GM20431 (cell line): Measurements from ENCODE around the gene ALOX15.
"Not testable (repeated sequence)": the region's sequence is repeated elsewhere in the genome, so short reads cannot be mapped to it uniquely, and the experiment has no call there.

Experiments
- in situ Hi-C: fragments of 300-500 bp; cut with MseI, MboI; formaldehyde crosslinking; loops from one replicate; pipeline ENCODE4 v1.15.0; 2020; ENCODE audit warnings: low sequenced_read_pairs; ENCODE audit not compliant: unreplicated experiment

ALOX15 gene

DNA sequence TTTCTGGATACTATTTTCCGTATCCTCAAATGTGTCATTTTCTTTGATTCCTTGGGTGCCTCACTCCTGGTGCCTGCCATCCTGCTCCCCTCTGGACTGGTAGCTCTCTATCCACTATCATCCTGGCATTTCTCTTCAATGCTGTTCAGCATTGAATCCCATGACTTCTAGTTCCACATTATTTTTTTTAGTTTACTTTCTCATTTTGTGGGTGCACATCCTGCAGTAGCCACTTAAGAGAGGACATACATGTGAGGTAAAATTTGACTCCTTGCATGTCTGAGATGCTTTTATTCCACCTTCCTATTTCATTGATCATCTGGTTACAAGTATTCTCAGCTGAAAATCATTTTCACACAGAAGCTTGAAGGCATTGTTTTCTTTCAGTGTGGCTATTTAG lies 19.1 kb downstream of the ALOX15 start:
- in situ Hi-C loops = no loop called here

DNA sequence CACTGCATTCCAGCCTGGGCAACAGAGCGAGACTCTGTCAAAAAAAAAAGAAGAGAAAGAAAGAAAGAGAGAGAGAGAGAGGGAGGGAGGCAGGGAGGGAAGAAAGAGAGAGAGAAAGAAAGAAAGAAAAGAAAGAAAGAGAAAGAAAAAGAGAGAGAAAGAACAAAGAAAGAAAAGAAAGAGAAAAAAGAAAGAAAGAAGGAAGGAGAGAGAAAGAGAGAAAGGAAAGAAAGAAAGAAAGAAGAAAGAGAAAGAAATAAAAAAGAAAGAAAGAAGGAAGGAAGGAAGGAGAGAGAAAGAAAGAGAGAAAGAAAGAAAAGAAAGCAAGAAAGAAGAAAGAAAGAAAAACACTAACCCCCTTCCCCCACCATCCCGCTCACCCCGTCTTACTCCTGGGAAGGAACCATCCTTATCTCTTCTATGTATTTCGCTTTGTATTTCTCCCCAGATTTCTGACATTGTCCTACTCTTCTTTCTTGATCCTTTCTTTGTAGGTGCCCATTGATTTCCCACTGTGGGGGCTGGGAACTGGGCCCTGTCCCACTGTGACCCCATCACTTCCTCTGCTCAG lies 20.9 kb downstream of the ALOX15 start:
- in situ Hi-C loops = no loop called here

DNA sequence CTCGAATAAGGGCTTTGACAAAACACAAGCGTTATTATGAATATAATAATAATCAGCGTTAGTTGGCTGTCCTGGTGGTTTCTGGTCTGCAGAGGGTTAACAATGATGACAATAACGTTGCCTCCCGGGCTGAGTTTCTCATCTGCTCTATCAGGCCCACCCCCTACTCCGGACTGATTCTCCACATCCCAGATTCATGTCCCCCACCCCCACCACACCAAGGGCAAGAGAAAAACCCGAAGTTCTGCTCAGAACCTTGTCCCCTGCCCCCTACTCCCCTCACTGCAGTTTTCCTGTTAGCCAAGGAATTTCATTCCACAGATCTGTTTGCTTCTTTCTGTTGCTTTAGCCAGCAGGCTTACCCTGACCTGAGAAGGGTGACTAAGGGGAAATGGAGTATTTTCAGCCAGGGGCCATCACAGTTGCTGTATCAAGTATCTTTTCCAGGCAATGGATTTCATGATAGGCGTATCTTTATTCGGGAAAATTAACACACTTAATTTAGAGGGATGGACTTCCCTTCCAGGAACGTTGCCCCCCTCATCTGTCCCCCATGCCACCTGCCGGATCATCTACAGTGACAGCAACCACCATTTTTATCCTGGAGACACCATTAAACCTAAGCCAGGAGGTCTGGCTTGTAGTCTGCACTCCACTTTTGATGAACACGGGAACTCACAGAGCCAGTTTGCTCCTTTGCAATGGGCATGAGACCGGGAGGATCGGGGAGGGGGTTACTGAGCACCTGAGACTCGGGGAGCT lies 23.7 kb downstream of the ALOX15 start:
- in situ Hi-C loops = no loop called here

DNA sequence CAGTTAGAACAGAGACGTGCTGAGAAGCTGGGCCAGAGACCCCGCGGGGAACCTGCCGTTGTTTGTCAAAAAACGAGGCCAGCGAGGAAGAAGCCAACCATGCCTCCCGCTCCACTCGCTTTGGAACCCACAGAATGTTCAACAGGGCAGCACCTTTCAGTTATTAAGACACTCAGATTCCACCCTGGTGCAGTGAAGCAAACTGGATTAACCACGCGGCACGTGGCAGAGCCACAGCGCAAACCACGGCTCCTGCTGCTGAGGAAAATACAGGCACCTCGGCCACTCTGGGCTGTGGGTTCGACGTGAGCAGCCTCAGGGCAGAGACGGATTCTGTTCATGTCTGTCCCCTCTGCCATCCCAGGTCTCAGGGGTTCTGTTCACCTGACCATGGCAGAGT lies 24.4 kb downstream of the ALOX15 start:
- in situ Hi-C loops = no loop called here

DNA sequence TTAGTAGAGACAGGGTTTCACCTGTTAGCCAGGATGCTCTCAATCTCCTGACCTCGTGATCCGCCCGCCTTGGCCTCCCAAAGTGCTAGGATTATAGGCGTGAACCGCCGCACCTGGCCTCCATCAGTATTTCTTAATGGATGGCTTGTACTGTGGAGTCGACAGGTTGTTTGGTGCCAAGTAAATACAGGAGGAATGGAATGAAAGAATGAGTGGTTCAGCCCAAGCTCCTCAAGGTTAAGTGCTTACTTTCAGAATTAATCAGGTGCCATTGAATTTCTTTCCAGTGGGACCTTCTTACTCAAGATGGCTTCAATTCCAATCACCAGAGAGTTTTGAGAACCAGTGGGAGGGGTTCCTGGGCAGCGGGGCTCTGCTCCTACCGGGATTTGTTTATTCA lies 25.0 kb downstream of the ALOX15 start:
- in situ Hi-C loops = no loop called here

DNA sequence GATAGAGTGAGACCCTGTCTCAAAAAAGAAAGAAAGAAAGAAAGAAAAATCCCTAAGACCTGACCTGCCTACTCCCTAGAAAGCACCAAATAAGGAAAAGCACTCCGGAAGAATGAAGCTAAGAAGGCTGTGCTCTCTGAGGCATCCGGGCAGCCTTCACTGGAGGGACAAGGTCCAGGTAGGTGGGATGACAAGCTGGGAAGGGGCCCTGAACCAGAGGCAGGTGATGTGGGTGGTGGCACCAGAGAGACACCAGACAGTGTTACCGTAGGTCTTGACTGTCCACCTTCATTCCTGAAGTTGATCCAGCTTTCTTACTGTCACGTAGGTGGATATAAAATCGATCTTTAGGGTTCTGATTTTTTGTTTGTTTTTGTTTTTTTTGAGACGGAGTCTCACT lies 30.8 kb downstream of the ALOX15 start:
- in situ Hi-C loops = no loop called here

DNA sequence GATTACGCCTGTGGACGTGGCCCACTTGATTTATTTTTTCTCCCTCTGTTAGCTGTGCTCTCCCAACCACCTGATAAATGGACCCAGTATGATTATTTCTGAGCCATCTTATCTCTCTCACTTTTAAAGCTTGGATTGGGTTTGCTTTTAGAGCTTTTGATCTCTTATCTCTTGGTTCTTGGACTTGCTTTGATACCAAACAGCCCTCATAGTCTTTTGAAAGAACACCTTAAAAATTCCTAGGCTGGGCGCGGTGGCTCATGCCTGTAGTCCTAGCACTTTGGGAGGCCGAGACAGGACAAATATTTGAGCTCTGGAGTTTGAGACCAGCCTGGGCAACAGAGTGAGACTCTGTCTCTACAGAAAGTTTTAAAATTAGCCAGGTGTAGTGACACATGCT lies 31.3 kb downstream of the ALOX15 start:
- in situ Hi-C loops = no loop called here

DNA sequence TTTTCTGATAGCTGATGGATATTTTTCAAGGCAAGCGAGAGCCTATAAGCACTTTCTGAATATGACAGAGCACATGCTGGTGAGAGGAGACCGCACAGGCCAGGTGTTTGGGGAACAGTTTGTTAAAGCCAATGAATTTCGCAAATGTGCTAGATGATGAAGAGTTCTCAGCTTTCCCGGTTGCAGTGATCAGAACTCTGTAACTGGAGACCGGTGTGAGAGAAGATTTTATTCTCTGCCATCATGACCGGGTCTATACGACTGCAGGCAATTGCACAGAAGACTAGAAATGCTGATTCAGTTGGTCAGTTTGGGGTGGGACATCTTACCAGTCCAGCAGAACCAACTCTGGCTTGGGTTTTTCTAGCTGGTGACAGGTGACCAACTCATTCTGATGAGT lies 31.7 kb downstream of the ALOX15 start:
- in situ Hi-C loops = no loop called here

DNA sequence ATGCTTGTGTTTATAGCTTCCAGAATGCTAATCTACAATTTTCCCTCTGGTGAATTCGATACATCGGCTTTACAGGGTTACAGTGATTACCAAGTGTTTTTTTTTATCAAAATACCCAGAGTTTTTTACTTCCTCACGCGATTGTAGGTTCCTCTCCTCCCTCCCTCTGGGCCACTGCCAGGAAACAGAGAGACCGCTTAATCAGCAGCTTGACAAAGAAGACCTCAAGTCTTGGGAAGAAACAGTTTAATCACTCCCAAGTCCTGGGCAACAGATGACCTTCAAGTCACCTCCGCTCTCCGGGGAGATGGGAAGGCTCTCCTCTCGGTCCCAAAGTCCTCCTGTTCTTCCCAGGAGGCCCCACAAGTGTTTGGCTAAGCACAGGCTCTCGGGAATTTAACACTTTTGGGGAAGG lies 33.7 kb downstream of the ALOX15 start:
- in situ Hi-C loops = no loop called here

DNA sequence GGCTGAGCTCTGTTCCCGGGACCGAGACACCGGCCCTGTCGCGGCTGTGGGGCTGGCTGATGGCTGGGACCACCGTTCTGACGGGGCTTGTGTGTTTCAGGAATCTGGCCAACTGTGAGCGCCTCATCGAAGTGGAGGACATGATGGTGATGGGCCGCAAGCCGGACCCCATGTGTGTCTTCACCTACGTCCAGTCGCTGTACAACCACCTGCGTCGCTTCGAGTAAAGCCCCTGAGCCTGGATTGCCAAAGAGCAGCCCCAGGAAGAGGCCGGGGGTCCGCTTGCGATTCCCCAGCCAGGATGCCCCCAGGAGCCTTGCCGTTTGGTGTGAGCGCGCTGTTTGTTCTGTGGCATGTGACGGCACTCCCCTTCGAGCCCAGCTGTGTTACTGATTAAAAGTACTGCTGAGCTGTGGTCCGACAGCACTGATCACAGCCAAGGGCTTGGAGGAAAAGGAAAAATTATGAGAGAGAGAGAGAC lies 34.2 kb downstream of the ALOX15 start:
- in situ Hi-C loops = no loop called here

DNA sequence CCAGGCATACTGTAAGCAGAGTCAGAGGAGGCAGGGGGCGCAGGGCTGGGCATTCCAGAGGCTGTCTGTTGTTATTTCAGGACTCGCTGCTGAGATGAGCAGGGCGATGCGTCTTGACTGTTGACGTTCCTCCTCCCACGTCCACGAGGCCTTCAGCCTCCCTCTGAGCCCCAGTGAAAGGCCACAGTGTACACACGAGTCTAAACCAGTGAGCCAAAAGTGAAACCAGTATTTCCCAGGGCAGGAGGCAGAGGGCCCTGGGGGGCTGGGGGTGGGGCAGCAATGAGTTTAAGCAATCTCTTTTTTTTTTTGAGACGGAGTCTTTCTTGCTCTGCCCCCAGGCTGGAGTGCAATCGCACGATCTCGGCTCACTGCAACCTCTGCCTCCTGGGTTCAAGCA lies 35.7 kb downstream of the ALOX15 start:
- in situ Hi-C loops = no loop called here

DNA sequence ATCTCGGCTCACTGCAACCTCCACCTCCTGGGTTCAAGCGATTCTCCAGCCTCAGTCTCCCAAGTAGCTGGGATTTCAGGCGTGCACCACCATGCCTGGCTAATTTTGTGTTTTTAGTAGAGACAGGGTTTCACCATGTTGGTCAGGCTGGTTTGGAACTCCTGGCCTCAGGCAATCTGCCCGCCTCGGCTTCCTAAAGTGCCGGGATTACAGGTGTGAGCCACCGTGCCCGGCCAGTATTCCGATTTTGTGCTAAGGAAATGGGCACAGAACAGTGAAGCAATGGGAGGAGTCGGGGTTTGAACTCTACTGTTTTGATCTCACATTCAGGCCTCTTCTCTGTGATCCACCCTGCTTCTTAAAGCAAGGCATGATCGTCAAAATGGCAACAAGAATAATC lies 36.7 kb downstream of the ALOX15 start:
- in situ Hi-C loops = not testable (repeated sequence)

DNA sequence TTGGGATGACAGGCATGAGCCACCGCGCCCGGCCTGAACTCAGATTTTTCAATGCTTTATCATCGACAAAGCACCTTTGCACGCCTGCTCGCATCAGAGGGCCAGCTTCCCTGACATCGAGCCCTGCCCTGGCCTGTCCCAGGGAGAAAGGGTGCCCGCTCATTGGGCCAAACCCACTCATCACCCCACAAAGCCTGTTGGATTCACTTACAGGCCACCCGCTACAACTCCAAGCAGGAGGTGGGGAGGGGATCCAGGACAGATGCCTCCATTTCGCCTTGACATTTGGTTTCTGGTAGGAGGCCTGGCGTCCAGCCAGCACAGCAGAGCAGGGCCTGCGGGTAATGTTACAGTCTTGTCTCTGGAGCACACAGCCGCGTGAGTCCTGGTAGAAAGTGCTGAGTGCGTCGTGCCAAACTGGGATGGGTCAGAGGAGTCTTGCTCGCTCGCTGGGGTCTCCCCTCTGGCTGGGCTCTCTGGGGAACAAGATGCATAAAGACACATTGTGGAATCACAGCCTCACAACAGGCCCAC lies 37.3 kb downstream of the ALOX15 start:
- in situ Hi-C loops = no loop called here

DNA sequence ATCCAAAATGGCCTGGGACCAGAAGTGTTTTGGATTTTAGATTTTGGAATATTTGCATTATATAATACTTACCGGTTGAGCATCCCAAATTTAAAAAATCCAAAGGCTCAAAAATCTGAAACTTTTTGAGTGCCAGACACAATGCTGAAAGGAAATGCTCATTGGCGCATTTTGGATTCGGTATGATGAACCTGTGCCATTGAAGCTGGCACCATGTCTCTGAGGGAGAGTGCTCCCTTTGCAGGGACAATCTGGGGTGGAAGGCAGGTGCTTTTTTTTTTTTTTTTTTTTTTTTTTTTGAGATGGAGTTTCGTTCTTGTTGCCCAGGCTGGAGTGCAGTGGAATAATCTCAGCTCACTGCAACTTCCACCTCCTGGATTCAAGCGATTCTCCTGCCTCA lies 39.4 kb downstream of the ALOX15 start:
- in situ Hi-C loops = no loop called here

DNA sequence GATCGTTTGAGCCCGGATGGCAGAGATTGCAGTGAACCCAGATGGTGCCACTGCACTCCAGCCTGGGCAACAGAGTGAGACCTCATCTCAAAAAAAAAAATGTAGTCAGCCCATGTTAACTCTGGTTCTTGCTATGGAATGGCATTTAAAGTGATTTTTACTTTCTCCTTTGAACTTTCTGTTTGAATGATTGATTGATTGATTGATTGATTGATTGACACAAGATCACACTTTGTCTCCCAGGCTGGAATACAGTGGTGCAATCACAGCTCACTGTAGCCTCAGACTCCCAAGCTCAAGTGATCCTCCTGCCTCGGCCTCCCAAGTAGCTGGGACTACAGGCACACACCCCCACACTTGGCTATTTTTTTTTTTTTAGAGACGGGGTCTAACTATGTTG lies 40.2 kb downstream of the ALOX15 start:
- in situ Hi-C loops = no loop called here

DNA sequence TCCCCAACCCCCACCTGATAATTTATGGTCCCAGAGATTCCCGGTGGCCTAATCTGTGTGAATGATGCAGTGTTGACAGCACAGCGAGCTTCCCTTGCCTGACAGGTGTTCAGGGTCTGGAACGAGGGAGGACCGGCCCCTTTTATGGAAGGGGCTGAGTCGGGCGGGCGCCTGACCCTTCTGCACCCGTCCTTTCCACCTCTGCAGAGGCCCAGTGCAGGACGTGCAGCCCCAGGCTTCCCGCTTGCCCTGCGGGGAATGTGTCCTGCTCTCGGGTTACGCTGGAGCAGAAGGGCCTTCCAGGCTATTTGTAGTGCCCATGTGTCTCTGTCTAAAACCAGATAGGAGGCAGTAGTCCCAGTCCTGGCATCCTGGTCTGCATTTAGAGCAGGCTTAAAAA lies 40.9 kb downstream of the ALOX15 start:
- in situ Hi-C loops = no loop called here

DNA sequence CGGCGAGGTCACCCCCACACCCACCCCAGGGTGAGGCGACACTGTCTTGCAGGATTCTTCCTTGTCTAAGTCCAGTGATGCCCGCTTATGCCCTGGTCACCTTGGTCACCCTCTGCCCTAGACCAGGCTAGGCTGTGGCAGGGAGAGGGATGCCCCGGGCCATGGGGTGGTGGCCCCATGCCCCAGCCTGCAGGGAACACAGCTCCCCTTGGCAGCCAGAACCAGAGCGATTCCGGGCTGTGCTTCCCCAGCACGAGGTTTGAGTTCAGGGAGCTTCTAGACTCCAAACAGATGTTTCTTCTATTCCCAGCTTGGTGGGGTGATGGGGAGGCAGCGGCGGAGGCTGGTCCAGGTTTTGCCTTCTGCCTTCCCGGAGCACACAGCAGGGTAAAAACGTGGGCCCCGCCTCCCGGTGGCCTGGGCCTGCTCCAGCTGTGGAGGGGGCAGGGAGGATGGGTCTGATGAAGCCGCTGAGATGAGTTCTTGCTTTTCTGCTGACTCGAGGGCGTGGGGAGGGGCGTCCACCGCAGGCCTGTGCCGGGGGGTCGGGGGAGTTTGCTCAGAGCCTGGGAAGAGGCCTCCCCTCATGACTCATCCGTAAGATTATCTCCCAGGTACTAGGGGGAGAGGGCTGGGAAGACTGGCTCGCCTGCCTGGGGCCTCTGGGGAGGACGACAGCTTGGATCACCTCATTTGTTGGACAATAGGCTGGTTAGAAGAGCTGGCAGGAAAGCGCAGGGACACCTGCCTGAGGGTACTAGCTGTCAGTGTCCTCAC lies 41.8 kb downstream of the ALOX15 start:
- in situ Hi-C loops = no loop called here

DNA sequence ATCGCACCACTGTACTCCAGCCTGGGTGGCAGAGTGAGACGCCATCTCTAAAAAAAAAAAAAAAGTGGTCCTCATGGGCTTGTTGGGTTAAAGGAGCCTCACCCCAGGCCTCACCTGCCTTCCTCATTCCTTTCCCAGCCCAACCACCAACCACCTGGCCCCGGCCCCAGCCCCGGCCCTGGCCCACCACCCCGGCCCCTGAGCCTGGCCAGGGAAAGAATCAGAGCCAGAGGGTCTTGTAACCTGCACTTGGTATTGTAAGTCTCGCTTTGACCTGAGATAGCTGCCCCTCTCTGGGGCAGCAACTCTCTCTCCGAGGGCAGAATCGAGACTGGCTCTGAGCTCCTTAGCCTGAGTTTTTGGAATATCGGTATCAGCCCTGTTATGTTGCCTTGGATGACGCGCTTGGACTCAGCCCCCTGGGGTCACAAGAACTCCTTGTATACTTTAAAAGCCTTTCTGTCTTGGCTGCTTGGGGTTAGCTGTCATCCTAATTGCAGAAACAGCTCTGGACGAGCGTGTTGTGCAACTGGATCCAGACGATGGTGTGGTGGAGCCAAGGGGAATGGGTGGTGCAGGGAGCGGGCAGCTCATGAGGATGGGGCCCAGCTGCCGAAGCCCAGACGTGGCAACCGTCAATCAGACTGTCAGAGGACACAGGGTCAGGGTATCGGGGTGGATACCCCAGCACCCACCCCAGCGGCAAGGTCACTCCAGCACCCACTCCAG lies 42.5 kb downstream of the ALOX15 start:
- in situ Hi-C loops = no loop called here

DNA sequence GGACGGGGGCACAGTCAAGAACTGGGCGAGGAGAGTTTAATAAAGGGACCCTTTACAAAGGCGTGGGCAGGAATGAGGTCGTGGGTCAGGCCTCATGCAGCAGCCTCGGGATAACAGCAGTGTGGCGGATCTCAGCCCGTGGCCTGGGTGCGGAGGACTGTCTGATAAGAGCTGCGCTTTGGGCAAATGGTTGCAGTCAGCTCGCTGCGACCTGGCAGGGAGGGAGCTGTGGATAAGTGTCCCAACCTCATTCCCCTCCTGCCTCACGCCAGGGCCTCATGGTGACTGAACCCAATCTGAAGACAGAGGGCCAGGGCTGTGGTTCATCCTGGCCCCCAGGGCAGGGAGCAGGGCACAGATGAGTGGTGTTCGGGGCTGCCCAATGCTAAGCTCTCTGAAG lies 43.5 kb downstream of the ALOX15 start:
- in situ Hi-C loops = no loop called here

DNA sequence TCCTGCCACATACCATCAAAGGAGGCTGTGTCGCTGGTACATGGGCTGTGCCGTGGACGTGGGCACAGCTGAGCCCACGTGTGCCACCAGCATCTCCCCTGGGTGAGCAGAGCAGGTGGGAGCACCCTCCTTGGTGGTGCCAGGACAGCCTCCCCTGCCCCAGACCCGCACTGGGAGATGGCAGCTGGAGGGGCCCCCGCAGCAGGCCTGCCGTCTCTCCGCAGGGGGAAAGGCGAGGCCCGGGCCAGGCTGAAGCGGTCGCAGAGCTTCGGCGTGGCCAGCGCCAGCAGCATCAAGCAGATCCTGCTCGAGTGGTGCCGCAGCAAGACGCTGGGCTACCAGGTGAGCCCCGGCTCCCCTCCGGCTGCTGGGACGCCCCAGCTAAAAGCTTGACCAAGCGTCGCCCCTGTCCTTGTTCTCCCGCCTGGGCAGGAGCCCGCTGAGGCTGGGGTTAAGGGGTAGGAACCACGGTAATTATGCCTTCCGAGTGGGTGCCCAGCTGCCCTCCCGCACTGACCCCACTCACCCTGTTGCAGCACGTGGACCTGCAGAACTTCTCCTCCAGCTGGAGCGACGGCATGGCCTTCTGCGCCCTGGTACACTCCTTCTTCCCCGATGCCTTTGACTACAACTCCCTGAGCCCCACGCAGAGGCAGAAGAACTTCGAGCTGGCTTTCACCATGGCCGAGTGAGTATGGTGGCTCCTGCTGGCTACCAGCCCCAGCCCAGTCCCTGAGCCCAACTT lies 44.7 kb downstream of the ALOX15 start:
- in situ Hi-C loops = no loop called here
